Esophagus muscularis mucosa (tissue), 4 donors: Measurements from ENCODE around the gene RAB11FIP4. TPM values are rescaled to one million over a fixed set of nuclear protein-coding genes. Genes with fewer than 3 reads are reported as not detected.

Experiments
- DNase-seq: peaks from one replicate; pipeline ENCODE4 v3.0.0-alpha.2; 2017; ENCODE audit errors: extremely low spot score
- H3K27ac ChIP-seq, 4 donors: fragments of 200-600 bp; sonication (generic); replicated peaks in 1 of 4; 1 replicate in 3 of 4; 2 replicates in 1 of 4; pipeline ENCODE4 v1.5.1; 2016 to 2019; ENCODE audit warnings: mild to moderate bottlenecking in 1 of 4
- H3K27me3 ChIP-seq, 4 donors: fragments of 200-600 bp; sonication (generic); one replicate each; pipeline versions ENCODE4 v1.5.1 to v1.6.0; 2016 to 2019
- H3K36me3 ChIP-seq, 4 donors: fragments of 200-600 bp; sonication (generic); one replicate each; pipeline ENCODE4 v1.5.1; 2016 to 2019
- H3K4me1 ChIP-seq, 4 donors: fragments of 200-600 bp; sonication (generic); one replicate each; pipeline ENCODE4 v1.5.1; 2016 to 2019
- H3K4me3 ChIP-seq, 4 donors: fragments of 200-600 bp; sonication (generic); 1 replicate in 2 of 4; 2 replicates in 2 of 4; pipeline ENCODE4 v1.5.1; 2016 to 2019; ENCODE audit warnings: mild to moderate bottlenecking in 4 of 4, moderate library complexity in 1 of 4
- H3K9me3 ChIP-seq, 4 donors: fragments of 200-600 bp; sonication (generic); 1 replicate in 3 of 4; 2 replicates in 1 of 4; pipeline ENCODE4 v1.5.1; 2016 to 2019
- CTCF ChIP-seq, 3 experiments: fragments of 200-600 bp in 2 of 3; fragments of 450-650 bp in 1 of 3; sonication (generic) in 2 of 3; IDR thresholded peaks; one replicate each; pipeline ENCODE4 v1.5.1; 2017 to 2019; ENCODE audit warnings: antibody characterized with exemption in 3 of 3, mild to moderate bottlenecking in 2 of 3, moderate library complexity in 1 of 3
- EP300 ChIP-seq: sonication (generic); formaldehyde crosslinking; IDR thresholded peaks from one replicate; pipeline ENCODE4 v1.6.1; 2017; ENCODE audit warnings: antibody characterized with exemption
- POLR2A ChIP-seq: fragments of 450-650 bp; IDR thresholded peaks from one replicate; pipeline ENCODE4 v1.6.1; 2017; ENCODE audit warnings: antibody characterized with exemption, moderate library complexity, mild to moderate bottlenecking, low read depth
- POLR2AphosphoS5 ChIP-seq, 2 donors: sonication (generic); formaldehyde crosslinking; IDR thresholded peaks; one replicate each; pipeline ENCODE4 v1.6.1; 2017; ENCODE audit warnings: antibody characterized with exemption in 2 of 2
- WGBS: methylation state at CpG from one replicate; pipeline ENCODE4 v1.1.5; 2018; 5-methylcytosine and 5-hydroxymethylcytosine counted together
- intact Hi-C: fragments of 100-400 bp; cut with DNase I; formaldehyde crosslinking; loops from one replicate; pipeline ENCODE4 v1.15.1; 2023
- total RNA-seq, 4 donors: library from RNA; depleted of rRNA; stranded (reverse); fragments of >200 nt; gene quantifications; one replicate each; pipeline versions ENCODE4 v1.1.0 to v1.2.1, GENCODE V29; 2016

Gene RAB11FIP4
- total RNA-seq, 4 donors from 2014 or later: 0.75 to 2.3 (median 1.7) TPM

GRCh38 chr17:31495022-31495885 lies 103.8 kb downstream of the RAB11FIP4 start:
- DNase-seq: no peak
- H3K36me3 ChIP-seq: no peaks in the 10 kb centered on the region
- intact Hi-C loops: no loop called here
- peaks cover 0 to 14% (median 5%) of the 10 kb centered on the region in 4 donors for H3K4me1 ChIP-seq
- TF ChIP-seq POLR2A (no peak), CTCF (IDR thresholded peaks at IDR 0.05) (no peak), POLR2AphosphoS5 (IDR thresholded peaks at IDR 0.05) (no peak)
- no peak overlapping the region for H3K27ac ChIP-seq
- 96% methylated on average over 9 of the region's 10 CpGs for WGBS
- no peak overlapping the region for H3K4me3 ChIP-seq
- H3K27me3 ChIP-seq: peaks cover 0 to 16% (median 0%) of the 10 kb centered on the region in 4 donors
- H3K9me3 ChIP-seq: no peaks in the 10 kb centered on the region

- no peak overlapping the region for H3K4me3 ChIP-seq
- peaks cover 0 to 14% (median 9%) of the 10 kb centered on the region in 4 donors for H3K4me1 ChIP-seq
- no peak overlapping the region for H3K27ac ChIP-seq
- 90% methylated on average over 5 of the region's 5 CpGs for WGBS
- H3K27me3 ChIP-seq: peaks cover 0 to 16% (median 0%) of the 10 kb centered on the region in 4 donors
- no peaks in the 10 kb centered on the region for H3K36me3 ChIP-seq
- no peak for DNase-seq
- TF ChIP-seq POLR2AphosphoS5 (IDR thresholded peaks at IDR 0.05): no peak
- no peak for TF ChIP-seq EP300
- no peak for TF ChIP-seq POLR2A
- no peak for TF ChIP-seq CTCF (IDR thresholded peaks at IDR 0.05)
- intact Hi-C loops: no loop called here
- H3K9me3 ChIP-seq: no peaks in the 10 kb centered on the region
Measured at GRCh38 chr17:31496097-31496496, 104.6 kb downstream of the RAB11FIP4 start.

GRCh38 chr17:31496601-31497000 lies 105.1 kb downstream of the RAB11FIP4 start:
- H3K27ac ChIP-seq: no peak overlapping the region
- peaks cover 0 to 14% (median 9%) of the 10 kb centered on the region in 4 donors for H3K4me1 ChIP-seq
- H3K36me3 ChIP-seq: no peaks in the 10 kb centered on the region
- 93% methylated on average over 6 of the region's 6 CpGs for WGBS
- H3K4me3 ChIP-seq: no peak overlapping the region
- peaks cover 0 to 16% (median 0%) of the 10 kb centered on the region in 4 donors for H3K27me3 ChIP-seq
- DNase-seq: no peak
- intact Hi-C loops: no loop called here
- H3K9me3 ChIP-seq: no peaks in the 10 kb centered on the region
- TF ChIP-seq EP300: no peak
- no peak for TF ChIP-seq POLR2A
- no peak for TF ChIP-seq CTCF (IDR thresholded peaks at IDR 0.05)
- no peak for TF ChIP-seq POLR2AphosphoS5 (IDR thresholded peaks at IDR 0.05)

GRCh38 chr17:31497431-31497830 lies 106.0 kb downstream of the RAB11FIP4 start:
- peaks cover 0 to 16% (median 0%) of the 10 kb centered on the region in 4 donors for H3K27me3 ChIP-seq
- DNase-seq: no peak
- intact Hi-C loops: no loop called here
- H3K9me3 ChIP-seq: no peaks in the 10 kb centered on the region
- H3K27ac ChIP-seq: no peak overlapping the region
- peaks cover 0 to 11% (median 7%) of the 10 kb centered on the region in 4 donors for H3K4me1 ChIP-seq
- H3K36me3 ChIP-seq: no peaks in the 10 kb centered on the region
- 76% methylated on average over 6 of the region's 6 CpGs for WGBS
- TF ChIP-seq POLR2AphosphoS5 (IDR thresholded peaks at IDR 0.05) (no peak), CTCF (IDR thresholded peaks at IDR 0.05) (no peak), POLR2A (no peak), EP300 (no peak)
- no peak overlapping the region for H3K4me3 ChIP-seq
